ENCODE data around the gene SGSM2.

GRCh38 chr17:2372180-2372579 lies 34.9 kb downstream of the SGSM2 start:
- TF ChIP-seq POLR2A (IDR thresholded peaks at IDR 0.05): no peak
- TF ChIP-seq EP300 (IDR thresholded peaks at IDR 0.05): no peak
- TF ChIP-seq POLR2AphosphoS5 (IDR thresholded peaks at IDR 0.05): no peak

Measured in suprapubic skin (tissue), 4 donors.